ENCODE results near the gene BMAL1. TPM values are rescaled to one million over a fixed set of nuclear protein-coding genes. Genes with fewer than 3 reads are reported as not detected.

The BMAL1 gene
- total RNA-seq, 4 donors from 2014 or later: 19.4 to 87.5 (median 39.7) TPM

DNA sequence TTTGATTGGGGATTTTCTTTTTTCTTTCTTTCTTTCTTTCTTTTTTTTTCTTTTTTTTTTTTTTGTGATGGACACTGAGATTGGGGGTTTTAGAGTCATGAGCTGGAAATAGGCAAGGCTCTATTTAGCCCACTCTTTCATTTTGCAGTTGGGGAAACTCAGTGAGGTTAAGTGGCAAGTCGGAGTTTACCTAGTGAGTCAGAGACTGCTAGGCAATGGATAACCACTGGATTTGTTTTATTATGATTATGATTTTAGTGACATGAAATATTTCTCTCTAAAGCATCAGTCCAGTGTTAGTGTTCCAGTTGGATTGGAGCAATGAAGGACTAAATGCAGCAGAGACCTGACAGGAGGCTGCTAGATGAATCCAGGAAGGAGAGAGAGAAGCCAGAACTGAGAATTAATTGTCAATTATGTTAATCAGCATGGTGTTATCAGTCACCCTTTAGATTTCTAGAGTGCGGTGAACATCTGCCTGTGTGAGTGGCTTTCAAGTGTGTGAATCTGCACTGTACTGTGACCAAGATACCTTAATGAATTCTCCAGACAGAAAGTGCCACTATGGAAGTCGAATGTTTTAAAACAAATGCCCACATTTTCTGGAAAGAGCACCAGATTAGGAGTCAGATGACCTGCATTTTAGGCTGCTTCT is 10.9 kb downstream of the BMAL1 start:
- no peak overlapping the region for H3K27ac ChIP-seq
- H3K36me3 ChIP-seq: no peaks in the 10 kb centered on the region
- DNase-seq: no peak
- H3K27me3 ChIP-seq: no peaks in the 10 kb centered on the region
- H3K4me1 ChIP-seq: peaks cover 0 to 9% (median 0%) of the 10 kb centered on the region in 4 donors
- no peaks in the 10 kb centered on the region for H3K9me3 ChIP-seq
- TF ChIP-seq, protein P1, sequence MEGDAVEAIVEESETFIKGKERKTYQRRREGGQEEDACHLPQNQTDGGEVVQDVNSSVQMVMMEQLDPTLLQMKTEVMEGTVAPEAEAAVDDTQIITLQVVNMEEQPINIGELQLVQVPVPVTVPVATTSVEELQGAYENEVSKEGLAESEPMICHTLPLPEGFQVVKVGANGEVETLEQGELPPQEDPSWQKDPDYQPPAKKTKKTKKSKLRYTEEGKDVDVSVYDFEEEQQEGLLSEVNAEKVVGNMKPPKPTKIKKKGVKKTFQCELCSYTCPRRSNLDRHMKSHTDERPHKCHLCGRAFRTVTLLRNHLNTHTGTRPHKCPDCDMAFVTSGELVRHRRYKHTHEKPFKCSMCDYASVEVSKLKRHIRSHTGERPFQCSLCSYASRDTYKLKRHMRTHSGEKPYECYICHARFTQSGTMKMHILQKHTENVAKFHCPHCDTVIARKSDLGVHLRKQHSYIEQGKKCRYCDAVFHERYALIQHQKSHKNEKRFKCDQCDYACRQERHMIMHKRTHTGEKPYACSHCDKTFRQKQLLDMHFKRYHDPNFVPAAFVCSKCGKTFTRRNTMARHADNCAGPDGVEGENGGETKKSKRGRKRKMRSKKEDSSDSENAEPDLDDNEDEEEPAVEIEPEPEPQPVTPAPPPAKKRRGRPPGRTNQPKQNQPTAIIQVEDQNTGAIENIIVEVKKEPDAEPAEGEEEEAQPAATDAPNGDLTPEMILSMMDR (IDR thresholded peaks at IDR 0.05): no peak
- no peak for TF ChIP-seq POLR2A (IDR thresholded peaks at IDR 0.05)
- H3K4me3 ChIP-seq: no peak overlapping the region

DNA sequence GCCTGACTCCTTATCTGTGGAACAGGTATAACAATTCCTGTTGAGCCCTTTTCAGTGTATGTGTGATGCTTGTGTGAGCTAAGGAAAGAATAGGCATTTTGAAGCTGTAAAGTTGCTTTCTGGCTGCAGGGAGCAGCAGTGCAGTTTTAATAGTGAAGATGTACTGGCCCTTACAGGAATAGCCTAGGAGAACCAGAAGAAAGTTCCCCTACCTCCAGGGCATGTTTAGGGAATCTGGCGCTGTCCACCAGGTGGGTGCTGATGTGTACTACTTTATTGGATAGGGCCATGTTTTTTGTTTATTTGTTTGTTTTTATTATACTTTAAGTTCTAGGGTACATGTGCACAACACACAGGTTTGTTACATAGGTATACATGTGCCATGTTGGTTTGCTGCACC is 11.5 kb downstream of the BMAL1 start:
- Histone ChIP-seq H3K9me3 (no peaks in the 10 kb centered on the region), H3K36me3 (no peaks in the 10 kb centered on the region), H3K4me3 (no peak overlapping the region), H3K27me3 (no peaks in the 10 kb centered on the region), H3K4me1 (peaks cover 0 to 9% (median 0%) of the 10 kb centered on the region in 4 donors), H3K27ac (no peak overlapping the region)
- no peak for DNase-seq
- TF ChIP-seq, protein P1 (IDR thresholded peaks at IDR 0.05): no peak
- no peak for TF ChIP-seq POLR2A (IDR thresholded peaks at IDR 0.05)

DNA sequence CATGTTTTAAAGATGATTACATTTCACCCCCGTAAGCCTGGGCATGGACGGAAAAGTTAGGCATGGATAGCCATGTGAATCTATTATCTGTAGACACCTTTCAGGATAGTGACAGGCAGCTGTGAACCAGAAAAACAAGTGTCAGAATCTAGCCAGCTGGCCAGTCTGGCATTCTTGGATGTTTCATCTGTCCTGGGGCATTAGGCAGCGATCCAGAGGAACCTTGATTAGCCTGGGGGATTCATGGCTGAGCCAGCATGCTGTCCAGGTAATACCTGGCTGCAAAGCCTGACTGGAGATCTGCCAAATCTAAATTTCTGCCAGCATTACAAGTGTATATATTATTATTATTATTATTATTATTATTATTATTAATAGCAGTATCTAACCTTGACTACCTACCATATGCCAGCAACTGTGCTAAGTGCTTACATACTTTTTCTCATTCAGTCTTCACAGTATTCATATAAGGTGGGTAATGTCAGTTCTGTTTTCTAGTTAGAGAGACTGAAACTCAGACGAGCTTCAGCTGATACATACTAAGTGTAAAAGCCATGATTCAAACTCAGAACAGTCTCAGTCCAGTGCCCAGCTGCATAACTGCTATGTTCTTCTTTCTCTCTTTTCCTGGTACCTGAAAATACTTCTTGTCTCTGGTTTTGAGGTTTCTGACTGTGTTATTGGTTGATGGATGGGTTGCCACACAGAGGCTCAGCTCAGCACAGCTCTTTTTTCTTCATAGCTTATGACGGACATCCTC is 12.8 kb downstream of the BMAL1 start:
- no peak overlapping the region for H3K4me3 ChIP-seq
- no peaks in the 10 kb centered on the region for H3K36me3 ChIP-seq
- H3K27me3 ChIP-seq: no peaks in the 10 kb centered on the region
- DNase-seq: no peak
- no peak overlapping the region for H3K27ac ChIP-seq
- H3K9me3 ChIP-seq: no peaks in the 10 kb centered on the region
- peaks cover 0 to 9% (median 0%) of the 10 kb centered on the region in 4 donors for H3K4me1 ChIP-seq
- no peak for TF ChIP-seq POLR2A (IDR thresholded peaks at IDR 0.05)
- TF ChIP-seq, protein P1 (IDR thresholded peaks at IDR 0.05): no peak

DNA sequence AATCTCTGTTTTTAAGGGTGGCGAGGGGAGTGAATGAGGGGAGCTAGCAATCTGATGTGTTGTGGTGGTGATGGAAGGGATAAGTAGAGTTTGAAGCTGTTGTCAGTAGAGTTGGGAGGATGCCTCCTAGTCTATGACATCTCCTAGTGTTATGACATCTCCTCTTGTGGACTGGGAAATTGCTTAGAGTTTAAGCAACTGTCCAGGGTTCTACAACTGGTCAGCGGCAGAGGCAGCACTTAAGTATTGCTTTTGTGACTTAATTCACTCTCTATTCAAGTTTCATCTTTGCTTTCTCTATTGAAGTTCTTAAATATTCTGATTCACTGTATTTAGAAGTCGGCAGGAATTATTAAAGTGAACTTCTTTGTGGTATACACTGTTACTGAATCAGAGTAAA is 13.8 kb downstream of the BMAL1 start:
- H3K27ac ChIP-seq: no peak overlapping the region
- no peak for DNase-seq
- peaks cover 0 to 9% (median 0%) of the 10 kb centered on the region in 4 donors for H3K4me1 ChIP-seq
- H3K27me3 ChIP-seq: no peaks in the 10 kb centered on the region
- no peaks in the 10 kb centered on the region for H3K9me3 ChIP-seq
- TF ChIP-seq, protein P1 (IDR thresholded peaks at IDR 0.05): no peak
- no peak for TF ChIP-seq POLR2A (IDR thresholded peaks at IDR 0.05)
- H3K4me3 ChIP-seq: no peak overlapping the region
- H3K36me3 ChIP-seq: no peaks in the 10 kb centered on the region

DNA sequence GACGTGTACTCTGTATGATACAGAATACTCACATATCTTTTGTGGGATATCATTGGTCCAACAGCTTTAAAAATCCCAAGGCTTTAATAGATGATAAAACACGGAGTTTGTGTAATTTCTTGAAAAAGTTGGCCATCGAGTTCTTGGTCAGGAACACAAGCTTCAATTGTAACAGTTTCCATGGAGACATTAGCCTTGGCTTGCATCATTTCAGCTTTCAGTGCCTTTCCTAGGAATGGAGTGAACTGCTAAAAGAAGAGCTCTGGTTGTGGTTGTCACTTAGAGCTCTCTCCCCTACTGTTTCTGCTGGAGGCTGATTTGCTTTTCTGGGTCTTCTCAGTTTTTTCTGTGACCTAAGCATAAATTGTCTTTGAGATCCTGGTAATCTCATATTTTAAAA is 14.2 kb downstream of the BMAL1 start:
- no peak overlapping the region for H3K4me3 ChIP-seq
- H3K27ac ChIP-seq: no peak overlapping the region
- no peaks in the 10 kb centered on the region for H3K9me3 ChIP-seq
- no peaks in the 10 kb centered on the region for H3K27me3 ChIP-seq
- no peaks in the 10 kb centered on the region for H3K36me3 ChIP-seq
- DNase-seq: no peak
- TF ChIP-seq, protein P1 (IDR thresholded peaks at IDR 0.05): no peak
- no peak for TF ChIP-seq POLR2A (IDR thresholded peaks at IDR 0.05)
- H3K4me1 ChIP-seq: peaks cover 0 to 4% (median 0%) of the 10 kb centered on the region in 4 donors

All from Peyer's patch (tissue), 4 donors.